Vagina (tissue), 2 donors: ENCODE measurements around the gene PBX2. TPM values are rescaled to one million over a fixed set of nuclear protein-coding genes. Genes with fewer than 3 reads are reported as not detected.

Source experiments
- DNase-seq, 2 donors: peaks; one replicate each; pipeline ENCODE4 v3.0.0-alpha.2; 2017; ENCODE audit errors: extremely low spot score in 2 of 2
- H3K27ac ChIP-seq: fragments of 200-600 bp; sonication (generic); one replicate; pipeline ENCODE4 v1.5.1; 2019
- H3K27me3 ChIP-seq: fragments of 200-600 bp; sonication (generic); one replicate; pipeline ENCODE4 v1.5.1; 2019
- H3K36me3 ChIP-seq, 2 donors: fragments of 200-600 bp; sonication (generic); one replicate each; pipeline ENCODE4 v1.5.1; 2017 to 2019
- H3K4me1 ChIP-seq: fragments of 200-600 bp; sonication (generic); one replicate; pipeline ENCODE4 v1.5.1; 2019
- H3K4me3 ChIP-seq, 2 donors: fragments of 200-600 bp; sonication (generic); 1 replicate in 1 of 2; 2 replicates in 1 of 2; pipeline ENCODE4 v1.5.1; 2016 to 2019
- H3K9me3 ChIP-seq: fragments of 200-600 bp; sonication (generic); one replicate; pipeline ENCODE4 v1.5.1; 2019
- POLR2A ChIP-seq, 2 donors: fragments of 450-650 bp; IDR thresholded peaks; one replicate each; pipeline ENCODE4 v1.6.1; 2017; ENCODE audit warnings: antibody characterized with exemption in 2 of 2, mild to moderate bottlenecking in 2 of 2, moderate library complexity in 2 of 2
- POLR2AphosphoS5 ChIP-seq, 2 donors: sonication (generic); formaldehyde crosslinking; IDR thresholded peaks; one replicate each; pipeline ENCODE4 v1.9.0; 2017; ENCODE audit warnings: antibody characterized with exemption in 2 of 2, mild to moderate bottlenecking in 2 of 2, low read depth in 1 of 2; ENCODE audit not compliant: insufficient read depth in 1 of 2
- intact Hi-C: fragments of 100-400 bp; cut with DNase I; formaldehyde crosslinking; loops from one replicate; pipeline ENCODE4 v1.15.1; 2023
- total RNA-seq: library from RNA; depleted of rRNA; stranded (reverse); fragments of >200 nt; gene quantifications from one replicate; pipeline ENCODE4 v1.2.3, GENCODE V29; 2016
- TF ChIP-seq, protein P1 (sequence below), 3 experiments: fragments of 450-650 bp in 2 of 3; fragments of 200-600 bp in 1 of 3; sonication (generic) in 1 of 3; IDR thresholded peaks; one replicate each; pipeline ENCODE4 v1.5.1; 2017 to 2019; ENCODE audit warnings: antibody characterized with exemption in 3 of 3, mild to moderate bottlenecking in 2 of 3, moderate library complexity in 2 of 3

Gene PBX2
- total RNA-seq, 1 donor from 2014 or later = 49.4 TPM

DNA sequence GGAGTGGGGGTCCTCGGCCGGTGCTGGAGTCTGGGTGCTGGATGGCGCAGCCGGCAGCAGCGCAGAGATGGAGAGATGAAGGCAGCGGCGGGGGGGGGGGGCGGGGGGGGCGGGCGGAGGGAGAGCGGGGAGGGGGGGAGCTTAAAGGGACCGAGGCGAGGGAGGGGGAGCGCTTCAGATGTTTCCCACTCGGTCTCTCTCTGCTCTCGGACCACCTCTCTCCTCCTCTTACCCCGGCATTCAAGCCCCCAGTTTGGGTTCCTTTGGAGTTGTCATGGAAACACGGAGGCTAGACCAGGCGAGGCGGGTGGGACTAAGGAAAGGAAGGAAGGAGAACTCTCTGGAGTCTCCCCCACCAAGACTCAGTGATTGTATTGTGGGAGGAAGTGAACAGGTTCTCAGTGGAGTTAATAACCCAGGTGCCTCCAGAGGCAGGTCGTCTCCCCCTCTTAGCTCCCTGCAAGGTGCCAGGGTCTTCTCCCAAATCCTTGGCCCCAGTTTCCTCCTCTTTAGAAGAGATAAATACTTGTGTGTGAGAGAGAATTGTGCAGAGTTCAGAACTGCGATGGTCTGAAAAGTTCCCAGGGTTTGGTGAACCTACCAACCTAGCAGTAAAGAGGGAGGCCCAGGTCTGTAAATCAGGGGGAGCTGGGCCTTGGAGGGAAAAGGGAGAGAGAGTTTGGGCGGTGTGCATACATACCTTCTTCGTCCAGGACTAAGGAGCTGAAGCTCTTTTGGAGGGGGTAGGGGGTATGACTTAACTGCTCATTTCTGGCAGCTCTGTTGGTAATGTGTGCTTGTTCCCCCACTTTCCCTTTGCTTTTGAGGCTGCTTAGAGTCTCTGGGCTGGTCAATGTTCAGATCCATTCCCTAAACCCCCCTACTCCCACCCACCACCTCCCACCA lies 37.9 kb downstream of the PBX2 start, which contains the start of gene PRRT1:
Gene PRRT1 (minus strand): TSS at position 77 of the 906 bp plus-strand sequence. CDS start 112 bp downstream, outside the sequence.
- TF ChIP-seq, protein P1, sequence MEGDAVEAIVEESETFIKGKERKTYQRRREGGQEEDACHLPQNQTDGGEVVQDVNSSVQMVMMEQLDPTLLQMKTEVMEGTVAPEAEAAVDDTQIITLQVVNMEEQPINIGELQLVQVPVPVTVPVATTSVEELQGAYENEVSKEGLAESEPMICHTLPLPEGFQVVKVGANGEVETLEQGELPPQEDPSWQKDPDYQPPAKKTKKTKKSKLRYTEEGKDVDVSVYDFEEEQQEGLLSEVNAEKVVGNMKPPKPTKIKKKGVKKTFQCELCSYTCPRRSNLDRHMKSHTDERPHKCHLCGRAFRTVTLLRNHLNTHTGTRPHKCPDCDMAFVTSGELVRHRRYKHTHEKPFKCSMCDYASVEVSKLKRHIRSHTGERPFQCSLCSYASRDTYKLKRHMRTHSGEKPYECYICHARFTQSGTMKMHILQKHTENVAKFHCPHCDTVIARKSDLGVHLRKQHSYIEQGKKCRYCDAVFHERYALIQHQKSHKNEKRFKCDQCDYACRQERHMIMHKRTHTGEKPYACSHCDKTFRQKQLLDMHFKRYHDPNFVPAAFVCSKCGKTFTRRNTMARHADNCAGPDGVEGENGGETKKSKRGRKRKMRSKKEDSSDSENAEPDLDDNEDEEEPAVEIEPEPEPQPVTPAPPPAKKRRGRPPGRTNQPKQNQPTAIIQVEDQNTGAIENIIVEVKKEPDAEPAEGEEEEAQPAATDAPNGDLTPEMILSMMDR (IDR thresholded peaks at IDR 0.05) = no peak
- TF ChIP-seq POLR2A (IDR thresholded peaks at IDR 0.05) (no peak), POLR2AphosphoS5 (IDR thresholded peaks at IDR 0.05; ENCODE audit: insufficient read depth in 1 of 2, low read depth in 1 of 2) (no peak)
- H3K9me3 ChIP-seq = no peaks in the 10 kb centered on the region
- H3K4me3 ChIP-seq = peak within 1 kb of the TSS; percentile 75 to 88
- peaks cover 0 to 23% of the 10 kb centered on the region in 2 donors for H3K36me3 ChIP-seq
- H3K4me1 ChIP-seq = peaks cover 49% of the 10 kb centered on the region
- no peaks in the 10 kb centered on the region for H3K27me3 ChIP-seq
- no peak for DNase-seq
- peak within 1 kb of the TSS; percentile 94 for H3K27ac ChIP-seq
- intact Hi-C loops = loop anchor here (5.0 kb wide), 1 partner anchor 35 kb away; no protein-coding TSS in a partner anchor

DNA sequence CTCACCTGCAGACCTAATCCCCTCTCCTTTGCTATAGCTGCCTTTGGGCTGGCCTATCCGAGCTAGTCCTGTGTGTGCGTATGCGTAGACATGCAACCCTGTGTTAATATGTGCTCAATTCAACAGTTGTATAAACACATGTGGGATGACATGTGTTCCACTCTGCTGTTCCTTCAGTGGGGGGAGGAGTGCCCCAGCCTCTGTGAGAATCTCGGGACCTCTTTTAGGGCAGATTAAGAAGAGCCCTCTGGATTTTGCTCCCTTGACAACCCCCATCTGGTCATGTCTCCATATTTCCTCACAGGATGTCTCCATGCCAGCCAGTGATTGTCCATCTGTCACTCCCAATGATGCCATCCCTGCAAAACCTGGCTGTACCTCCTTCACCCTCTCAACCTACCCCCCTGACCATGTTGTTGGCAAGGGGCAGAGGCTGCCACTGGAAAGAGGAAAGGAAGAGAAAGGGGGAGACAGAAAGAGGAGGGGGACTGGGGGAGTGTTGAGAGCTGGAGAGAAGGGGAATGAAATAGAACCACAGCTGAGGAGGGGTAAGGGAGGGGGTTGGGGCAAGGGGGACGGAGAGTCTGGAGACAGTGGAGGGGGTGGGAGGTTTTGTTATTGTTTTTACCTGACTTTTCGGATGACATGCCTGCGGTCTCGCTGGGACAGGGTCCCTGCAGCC lies 38.7 kb downstream of the PBX2 start:
- DNase-seq = no peak
- TF ChIP-seq, protein P1 (IDR thresholded peaks at IDR 0.05) = no peak
- TF ChIP-seq POLR2A (IDR thresholded peaks at IDR 0.05) (no peak), POLR2AphosphoS5 (IDR thresholded peaks at IDR 0.05; ENCODE audit: insufficient read depth in 1 of 2, low read depth in 1 of 2) (no peak)
- Histone ChIP-seq H3K4me1 (peaks cover 49% of the 10 kb centered on the region), H3K27ac (peak overlapping the region; percentile 94), H3K9me3 (no peaks in the 10 kb centered on the region), H3K4me3 (peak overlapping the region; percentile 75 to 88), H3K36me3 (peaks cover 0 to 15% of the 10 kb centered on the region in 2 donors), H3K27me3 (no peaks in the 10 kb centered on the region)
- intact Hi-C loops = loop anchor here (5.0 kb wide), 1 partner anchor 34 kb away; no protein-coding TSS in a partner anchor

DNA sequence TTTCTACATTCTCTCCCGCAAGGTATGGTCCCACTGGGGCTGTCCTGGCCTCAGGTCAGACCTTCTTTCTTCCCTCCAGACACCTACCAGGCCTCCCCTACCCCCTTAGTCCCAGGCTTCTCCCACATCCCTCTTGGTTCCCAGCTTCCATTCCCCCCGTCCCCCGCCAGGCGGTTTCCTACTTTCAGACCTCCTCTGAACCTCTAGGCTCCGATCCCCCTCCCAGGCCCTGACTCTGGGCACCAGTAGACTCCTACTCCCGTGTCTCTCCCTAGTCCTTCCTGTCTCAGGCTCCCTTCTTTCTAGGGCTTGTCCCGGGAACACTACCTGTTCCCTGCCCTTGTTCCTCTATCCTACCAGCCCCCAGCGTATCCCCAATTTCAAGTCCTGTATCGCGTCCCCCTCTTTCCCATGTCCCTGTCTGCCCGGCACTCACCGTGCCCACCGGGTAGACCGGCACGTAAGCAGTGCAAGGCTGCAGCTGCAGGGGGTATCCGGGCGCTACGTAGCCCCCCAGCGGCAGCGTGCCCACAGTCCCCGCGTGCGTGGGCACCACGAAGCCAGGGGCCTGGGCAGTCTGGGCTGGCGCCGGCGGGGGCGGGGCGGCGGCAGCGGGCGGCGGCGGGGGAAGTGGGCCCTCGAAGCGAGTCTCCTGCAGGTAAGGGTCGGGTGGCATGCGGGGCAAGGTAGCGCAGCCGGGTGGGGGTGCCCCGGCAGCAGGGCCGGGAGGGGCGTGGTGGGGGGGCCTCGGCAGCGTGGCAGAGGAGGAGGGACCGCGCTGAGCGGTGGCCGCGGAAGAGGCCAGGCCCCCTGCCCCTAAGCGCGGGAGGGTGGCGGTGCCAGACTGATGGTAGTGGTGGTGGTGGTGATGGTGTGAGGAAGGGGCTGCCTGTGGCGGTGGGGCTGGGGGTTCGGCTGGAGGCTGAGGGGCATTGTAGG lies 39.8 kb downstream of the PBX2 start:
- peaks cover 42% of the 10 kb centered on the region for H3K4me1 ChIP-seq
- peaks cover 0 to 6% of the 10 kb centered on the region in 2 donors for H3K36me3 ChIP-seq
- no peak for DNase-seq
- peak overlapping the region; percentile 53 for H3K27ac ChIP-seq
- intact Hi-C loops = loop anchor here (5.0 kb wide), 1 partner anchor 33 kb away; no protein-coding TSS in a partner anchor
- peak overlapping the region; percentile 75 to 88 for H3K4me3 ChIP-seq
- TF ChIP-seq POLR2A (IDR thresholded peaks at IDR 0.05) = no peak
- no peak for TF ChIP-seq POLR2AphosphoS5 (IDR thresholded peaks at IDR 0.05; ENCODE audit: insufficient read depth in 1 of 2, low read depth in 1 of 2)
- TF ChIP-seq, protein P1 (IDR thresholded peaks at IDR 0.05) = no peak
- H3K9me3 ChIP-seq = no peaks in the 10 kb centered on the region
- no peaks in the 10 kb centered on the region for H3K27me3 ChIP-seq

DNA sequence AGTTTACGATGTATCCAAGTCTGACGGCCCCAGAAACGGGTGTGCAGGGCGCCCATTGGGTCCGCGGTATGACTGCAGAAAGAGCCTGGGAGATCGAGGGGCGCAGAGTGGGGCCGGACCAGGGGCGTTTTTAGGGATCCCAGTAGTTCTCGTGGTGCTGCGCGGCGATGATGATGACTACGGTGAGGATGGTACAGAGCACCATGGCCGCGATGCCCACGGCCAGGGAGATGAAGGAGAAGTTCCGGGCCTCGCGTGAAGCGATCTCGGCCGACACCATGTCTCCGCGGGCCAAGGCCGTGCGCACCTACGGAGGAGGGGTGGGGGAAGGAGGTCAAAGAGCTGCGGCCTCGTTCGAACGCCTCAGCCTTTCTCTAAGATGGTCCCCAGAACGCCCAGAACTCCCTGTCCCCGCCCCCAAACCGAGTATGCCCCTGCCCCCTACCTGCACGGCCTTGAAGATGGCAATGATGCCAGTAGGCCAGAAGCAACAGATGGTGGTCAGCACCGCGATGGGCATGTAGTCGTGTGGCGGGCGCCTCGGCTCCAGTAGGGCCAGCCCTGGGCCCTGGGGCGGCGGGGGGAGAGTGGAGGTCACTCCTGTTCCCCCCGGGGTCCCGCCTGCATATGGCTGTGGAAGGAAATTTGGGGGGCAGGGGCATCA lies 40.8 kb downstream of the PBX2 start:
- H3K36me3 ChIP-seq = peaks cover 0 to 6% of the 10 kb centered on the region in 2 donors
- H3K27ac ChIP-seq = no peak overlapping the region
- no peaks in the 10 kb centered on the region for H3K9me3 ChIP-seq
- TF ChIP-seq, protein P1 (IDR thresholded peaks at IDR 0.05) = no peak
- no peak for TF ChIP-seq POLR2A (IDR thresholded peaks at IDR 0.05)
- no peak for TF ChIP-seq POLR2AphosphoS5 (IDR thresholded peaks at IDR 0.05; ENCODE audit: insufficient read depth in 1 of 2, low read depth in 1 of 2)
- no peaks in the 10 kb centered on the region for H3K27me3 ChIP-seq
- intact Hi-C loops = no loop called here
- peaks cover 33% of the 10 kb centered on the region for H3K4me1 ChIP-seq
- peak overlapping the region in 1 of 2 donors; percentile 3 for H3K4me3 ChIP-seq
- DNase-seq = no peak
